T-helper 2 cell treated with Interferon-gamma antibody and Interleukin-4, amounts not matched to agents 5 μg/mL and 100 μg/mL, for 36 hours (primary cell): Measurements from ENCODE around the gene NFIL3.
A peak's percentile ranks its signal among the peaks of the same experiment; 100 is the strongest.
"Not testable (repeated sequence)": the region's sequence is repeated elsewhere in the genome, so short reads cannot be mapped to it uniquely, and the experiment has no call there.

ENCODE experiments used
- DNase-seq: peaks from one replicate; pipeline ENCODE4 v3.0.0; 2021; ENCODE audit warnings: low spot score
- H3K27ac Mint-ChIP-seq: one replicate; pipeline ENCODE4 v1.8.0; 2021; ENCODE audit warnings: mild to moderate bottlenecking, mixed read lengths
- H3K27me3 Mint-ChIP-seq: one replicate; pipeline ENCODE4 v1.8.0; 2021; ENCODE audit warnings: low read depth, mixed read lengths
- H3K36me3 Mint-ChIP-seq: one replicate; pipeline ENCODE4 v1.8.0; 2021; ENCODE audit warnings: low read depth, mixed read lengths
- H3K4me1 Mint-ChIP-seq: one replicate; pipeline ENCODE4 v1.8.0; 2021; ENCODE audit warnings: low read depth, mixed read lengths
- H3K4me3 Mint-ChIP-seq: one replicate; pipeline ENCODE4 v1.8.0; 2022; ENCODE audit warnings: mild to moderate bottlenecking, moderate library complexity, mixed read lengths
- H3K9me3 Mint-ChIP-seq: one replicate; pipeline ENCODE4 v1.8.0; 2021; ENCODE audit warnings: mixed read lengths

Gene NFIL3

DNA sequence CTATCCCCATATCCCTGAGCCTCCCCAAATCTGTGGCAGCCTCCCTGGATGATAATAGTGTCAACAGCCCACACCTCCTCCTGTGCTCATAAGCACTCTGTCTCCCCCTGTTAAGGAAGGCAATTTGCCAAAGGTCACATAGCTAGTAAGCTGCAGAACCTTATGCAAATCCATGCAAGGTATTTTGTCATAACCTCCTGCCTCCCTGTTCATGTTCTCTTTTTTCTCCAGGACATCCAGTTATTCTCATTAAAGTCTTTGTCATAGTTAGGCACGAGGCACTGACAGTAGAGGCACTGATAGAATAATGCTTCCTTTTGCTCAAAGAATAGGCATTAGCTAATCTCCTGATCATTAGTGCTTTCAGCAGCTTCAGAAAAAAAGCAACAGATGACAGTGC is 51.7 kb downstream of the NFIL3 start:
- Mint-ChIP-seq H3K27me3 (no peaks in the 10 kb centered on the region), H3K4me3 (no peak overlapping the region), H3K27ac (no peak overlapping the region)

GRCh38 chr9:91370006-91370405 is 53.6 kb downstream of the NFIL3 start:
- H3K36me3 Mint-ChIP-seq, H3K9me3 Mint-ChIP-seq, DNase-seq, H3K27ac Mint-ChIP-seq, H3K27me3 Mint-ChIP-seq, H3K4me3 Mint-ChIP-seq, H3K4me1 Mint-ChIP-seq: not testable (repeated sequence)

More for the DNA sequence above, 51.7 kb downstream of the NFIL3 start:
- no peaks in the 10 kb centered on the region for H3K36me3 Mint-ChIP-seq
- DNase-seq: no peak
- peaks cover under 1% of the 10 kb centered on the region for H3K9me3 Mint-ChIP-seq
- peaks cover 10% of the 10 kb centered on the region for H3K4me1 Mint-ChIP-seq

DNA sequence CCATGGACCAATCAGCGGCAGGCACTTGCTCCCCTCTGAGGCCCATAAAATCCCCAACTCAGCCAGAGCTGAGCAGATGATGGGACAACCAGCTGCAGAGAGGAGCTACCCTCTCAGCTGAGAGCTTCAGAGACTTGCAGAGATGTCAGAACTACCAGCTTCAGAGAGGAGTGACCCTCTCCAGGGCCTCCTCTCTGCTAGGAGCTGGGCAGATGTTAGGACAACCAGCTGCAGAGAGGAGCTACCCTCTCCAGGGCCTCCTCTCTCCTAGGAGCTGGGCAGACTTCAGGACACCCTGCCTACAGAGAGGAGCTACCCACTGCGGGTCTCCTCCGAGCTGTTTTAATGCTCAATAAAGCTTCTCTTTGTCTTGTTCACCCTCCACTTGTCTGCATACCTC is 58.9 kb downstream of the NFIL3 start:
- H3K36me3 Mint-ChIP-seq: no peaks in the 10 kb centered on the region
- H3K27me3 Mint-ChIP-seq: no peaks in the 10 kb centered on the region
- H3K9me3 Mint-ChIP-seq: peaks cover 10% of the 10 kb centered on the region
- DNase-seq: no peak
- H3K4me1 Mint-ChIP-seq: peaks cover 20% of the 10 kb centered on the region
- H3K27ac Mint-ChIP-seq: no peak overlapping the region
- H3K4me3 Mint-ChIP-seq: no peak overlapping the region

DNA sequence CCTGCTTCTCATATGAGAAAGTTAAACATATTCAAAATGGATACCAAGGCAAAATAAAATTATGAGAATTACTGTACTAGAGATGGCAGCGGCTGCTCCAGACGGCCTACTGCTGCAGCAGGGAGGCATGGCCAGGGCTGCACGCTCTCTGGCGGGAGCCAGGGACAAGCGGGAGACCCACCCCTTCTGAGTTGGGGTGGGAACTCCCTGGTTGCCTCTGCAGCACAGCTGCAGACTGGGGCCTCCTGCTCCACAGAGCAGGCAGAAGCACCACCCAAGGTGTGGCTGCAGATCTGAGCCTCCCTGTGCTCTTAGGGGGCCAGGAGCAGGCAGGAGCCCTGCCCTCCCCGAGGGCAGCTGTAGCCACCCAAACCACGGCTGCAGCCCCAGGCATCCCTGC is 59.6 kb downstream of the NFIL3 start:
- peaks cover 10% of the 10 kb centered on the region for H3K9me3 Mint-ChIP-seq
- no peak overlapping the region for H3K4me3 Mint-ChIP-seq
- no peak for DNase-seq
- H3K27ac Mint-ChIP-seq: no peak overlapping the region
- H3K36me3 Mint-ChIP-seq: peaks cover 4% of the 10 kb centered on the region
- no peaks in the 10 kb centered on the region for H3K27me3 Mint-ChIP-seq
- H3K4me1 Mint-ChIP-seq: peaks cover 27% of the 10 kb centered on the region

- H3K4me1 Mint-ChIP-seq: peaks cover 44% of the 10 kb centered on the region
- peaks cover 10% of the 10 kb centered on the region for H3K9me3 Mint-ChIP-seq
- H3K4me3 Mint-ChIP-seq: peak overlapping the region; percentile 84
- no peak for DNase-seq
- peak overlapping the region; percentile 82 for H3K27ac Mint-ChIP-seq
- H3K27me3 Mint-ChIP-seq: no peaks in the 10 kb centered on the region
- peaks cover 14% of the 10 kb centered on the region for H3K36me3 Mint-ChIP-seq
These were observed 61.5 kb downstream of the NFIL3 start for GRCh38 chr9:91362051-91362611.

GRCh38 chr9:91361291-91362050 is 62.2 kb downstream of the NFIL3 start, which contains the start of gene AUH:
Gene AUH, minus strand, starts transcription at chr9:91361918. Its CDS starts 29 bp downstream, at chr9:91361889.
- H3K9me3 Mint-ChIP-seq: peaks cover 10% of the 10 kb centered on the region
- H3K4me3 Mint-ChIP-seq: peak within 1 kb of the TSS; percentile 99
- peaks cover 51% of the 10 kb centered on the region for H3K4me1 Mint-ChIP-seq
- peak within 1 kb of the TSS; percentile 94 for H3K27ac Mint-ChIP-seq
- peak; percentile 89 for DNase-seq
- peaks cover 18% of the 10 kb centered on the region for H3K36me3 Mint-ChIP-seq
- no peaks in the 10 kb centered on the region for H3K27me3 Mint-ChIP-seq

DNA sequence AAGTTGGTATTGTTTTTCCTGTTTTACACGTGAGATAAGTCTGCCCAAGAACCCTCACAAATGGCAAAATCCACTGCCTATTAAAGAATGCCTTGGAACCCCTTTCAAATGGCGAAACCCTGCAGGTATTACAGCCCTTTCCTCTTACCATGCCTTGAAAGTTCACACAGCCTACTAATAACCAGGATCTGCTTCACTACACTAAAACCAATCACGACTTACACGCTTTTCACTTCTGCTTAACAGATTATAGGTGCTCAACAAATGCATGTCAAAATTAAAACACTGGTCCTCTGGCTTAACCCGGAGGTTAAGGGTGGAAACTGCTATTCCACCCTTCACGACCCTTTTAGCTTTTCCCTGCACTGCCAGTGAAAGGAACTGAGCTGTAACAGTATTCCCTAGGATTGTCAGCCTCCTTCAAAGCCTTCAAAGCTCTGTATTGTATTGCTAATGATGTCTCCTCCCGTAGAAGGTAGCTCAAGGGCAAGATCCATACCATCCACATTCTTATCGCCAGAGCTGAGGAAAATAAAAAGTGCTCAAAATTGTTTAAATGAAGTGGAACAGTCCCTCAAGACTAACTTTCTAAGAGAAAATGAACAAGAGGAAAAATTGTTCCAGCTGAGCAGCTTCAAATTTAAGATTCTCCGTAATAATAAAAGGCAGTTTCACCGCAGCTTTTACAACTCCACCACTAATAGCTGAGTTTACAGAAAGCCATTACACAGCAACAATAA is 62.9 kb downstream of the NFIL3 start:
- Mint-ChIP-seq H3K27ac (peak overlapping the region; percentile 94), H3K9me3 (peaks cover 10% of the 10 kb centered on the region), H3K4me1 (peaks cover 56% of the 10 kb centered on the region), H3K36me3 (peaks cover 24% of the 10 kb centered on the region), H3K27me3 (no peaks in the 10 kb centered on the region), H3K4me3 (peak overlapping the region; percentile 99)
- DNase-seq: no peak

DNA sequence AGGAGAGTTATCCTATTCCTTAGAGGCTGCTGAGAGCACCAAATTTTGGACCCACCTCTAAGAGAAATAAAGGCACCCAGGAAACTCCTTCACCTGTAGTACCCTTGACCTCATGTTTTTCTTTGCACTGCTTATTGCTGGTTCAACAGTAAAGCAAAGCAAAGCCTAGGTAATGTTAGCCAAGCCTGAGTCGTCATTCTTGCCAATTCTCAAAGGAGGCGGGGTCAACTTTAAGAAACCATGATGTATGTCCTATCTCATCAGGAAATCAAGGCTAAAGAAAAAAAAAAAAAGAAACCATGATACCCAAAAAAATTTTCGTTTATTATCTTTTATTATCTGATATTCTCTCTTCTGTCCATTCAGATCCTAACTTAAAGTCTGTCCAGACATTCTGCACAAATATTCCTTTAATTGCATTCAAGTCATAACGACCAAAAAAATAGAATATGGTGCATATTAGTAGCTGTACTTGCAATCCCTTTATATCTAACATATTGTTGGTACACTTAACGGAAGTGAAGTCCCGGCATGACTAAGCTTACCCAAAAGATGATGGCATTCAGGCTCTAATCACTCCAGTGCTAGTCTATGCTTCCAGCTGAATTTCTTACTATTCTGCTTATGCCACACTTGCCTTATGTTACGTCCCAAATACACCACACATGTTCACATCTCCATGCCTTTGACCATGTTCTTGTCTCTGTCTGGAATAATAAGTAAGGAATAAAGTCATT is 63.7 kb downstream of the NFIL3 start:
- Mint-ChIP-seq H3K4me1 (peaks cover 62% of the 10 kb centered on the region), H3K27ac (peak overlapping the region; percentile 94), H3K36me3 (peaks cover 30% of the 10 kb centered on the region), H3K27me3 (no peaks in the 10 kb centered on the region), H3K4me3 (peak overlapping the region; percentile 99), H3K9me3 (peaks cover 7% of the 10 kb centered on the region)
- no peak for DNase-seq

DNA sequence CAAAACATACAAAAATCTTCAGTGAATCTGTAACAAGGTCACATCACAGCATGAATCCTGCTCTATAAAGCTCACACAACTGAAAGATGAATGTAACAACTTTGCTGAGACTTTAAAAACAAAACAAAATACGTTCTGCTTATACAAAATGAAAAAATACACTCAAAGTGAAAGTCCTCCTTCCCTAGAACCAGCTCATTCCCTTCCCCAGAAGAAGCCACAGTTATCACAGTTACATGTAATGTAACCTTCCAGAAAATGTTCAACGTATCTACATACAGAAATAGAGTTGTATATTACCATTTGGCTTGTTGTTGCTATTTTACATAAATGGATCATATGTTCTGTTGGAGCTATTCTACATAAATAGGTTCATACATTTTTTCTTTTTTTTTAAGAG is 64.5 kb downstream of the NFIL3 start:
- peak overlapping the region; percentile 99 for H3K4me3 Mint-ChIP-seq
- no peak for DNase-seq
- peaks cover 37% of the 10 kb centered on the region for H3K36me3 Mint-ChIP-seq
- peaks cover 69% of the 10 kb centered on the region for H3K4me1 Mint-ChIP-seq
- H3K9me3 Mint-ChIP-seq: peaks cover 6% of the 10 kb centered on the region
- H3K27ac Mint-ChIP-seq: peak overlapping the region; percentile 94
- no peaks in the 10 kb centered on the region for H3K27me3 Mint-ChIP-seq
